ENCODE measurements around the gene GSDMA. TPM values are rescaled to one million over a fixed set of nuclear protein-coding genes. Genes with fewer than 3 reads are reported as not detected.

Gene GSDMA
- total and polyA plus RNA-seq, 5 donors: 0.29 to 0.97 (median 0.53) TPM; not detected in 2

GRCh38 chr17:39980351-39981206, 17.8 kb downstream of the GSDMA start, which contains the start of gene PSMD3:
TSS of gene PSMD3 (plus strand) at chr17:39980807. CDS start at chr17:39980971, 164 bp downstream.
- intact Hi-C loops (cut with DNase I): loop anchor here in 1 of 4 donors (2.0 kb wide), 1 partner anchor 22 kb away; no protein-coding TSS in a partner anchor
- no peaks in the 10 kb centered on the region for H3K27me3 ChIP-seq (ENCODE audit: control insufficient read depth, insufficient read depth)
- under 1% methylated on average over 84 of the region's 84 CpGs for WGBS
- peak within 1 kb of the TSS; percentile 81 for H3K4me3 ChIP-seq (ENCODE audit: low read length)
- peak within 1 kb of the TSS; percentile 83 for H3K27ac ChIP-seq (ENCODE audit: low read length)
- H3K9me3 ChIP-seq (ENCODE audit: control insufficient read depth, low read length): no peaks in the 10 kb centered on the region
- ATAC-seq (peak; percentile 97), DNase-seq (peak; percentile 97 to 99 (median 98))
- H3K4me1 ChIP-seq (ENCODE audit: control insufficient read depth, insufficient read depth, low read length): no peaks in the 10 kb centered on the region

- peak overlapping the region; percentile 67 for H3K27ac ChIP-seq (ENCODE audit: low read length)
- peak in 1 of 2 donors; percentile 3 for ATAC-seq
- H3K27me3 ChIP-seq (ENCODE audit: control insufficient read depth, insufficient read depth): no peaks in the 10 kb centered on the region
- under 1% methylated on average over 15 of the region's 15 CpGs for WGBS
- H3K9me3 ChIP-seq (ENCODE audit: control insufficient read depth, low read length): no peaks in the 10 kb centered on the region
- DNase-seq: no peak
- intact Hi-C loops (cut with DNase I): loop anchor here in 1 of 4 donors (2.0 kb wide), 1 partner anchor 22 kb away; no protein-coding TSS in a partner anchor
- no peaks in the 10 kb centered on the region for H3K4me1 ChIP-seq (ENCODE audit: control insufficient read depth, insufficient read depth, low read length)
- peak overlapping the region; percentile 81 for H3K4me3 ChIP-seq (ENCODE audit: low read length)
Observed at GRCh38 chr17:39981207-39981741, 18.5 kb downstream of the GSDMA start.

DNA sequence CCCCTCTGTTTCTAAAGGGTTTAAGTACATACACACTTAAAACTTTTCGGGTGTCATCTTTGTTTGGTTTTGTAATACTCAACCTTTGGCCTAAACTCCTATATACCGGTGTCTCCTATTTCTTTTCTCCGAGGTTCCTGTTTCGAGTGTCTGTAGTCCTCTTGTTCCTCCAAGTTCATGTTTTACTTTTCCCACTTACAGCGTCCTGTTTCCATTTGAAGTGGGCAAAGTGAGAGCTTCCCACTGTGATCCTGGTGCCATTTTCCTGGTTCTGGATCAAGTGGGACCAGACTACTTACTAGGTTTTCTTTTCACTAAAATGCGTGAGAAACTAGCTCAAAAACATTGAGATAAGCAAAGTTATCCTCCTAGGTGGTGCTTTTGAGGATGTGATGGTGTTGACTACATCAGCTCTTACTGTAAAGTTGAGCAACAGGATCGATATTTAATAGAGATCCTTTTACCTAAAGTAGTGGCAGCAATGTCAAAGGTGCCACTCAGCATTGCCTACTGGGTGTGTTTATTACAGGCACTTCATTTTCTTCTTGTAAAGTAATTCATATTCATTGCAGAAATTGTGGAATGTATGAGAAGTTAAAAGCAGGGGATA, 19.1 kb downstream of the GSDMA start:
- Histone ChIP-seq H3K27me3 (ENCODE audit: control insufficient read depth, insufficient read depth) (no peaks in the 10 kb centered on the region), H3K4me1 (ENCODE audit: control insufficient read depth, insufficient read depth, low read length) (no peaks in the 10 kb centered on the region), H3K9me3 (ENCODE audit: control insufficient read depth, low read length) (no peaks in the 10 kb centered on the region), H3K27ac (ENCODE audit: low read length) (no peak overlapping the region), H3K4me3 (ENCODE audit: low read length) (peak overlapping the region; percentile 81)
- intact Hi-C loops (cut with DNase I): loop anchor here in 1 of 4 donors (2.0 kb wide), 1 partner anchor 23 kb away; no protein-coding TSS in a partner anchor
- no peak for DNase-seq
- 25% methylated on average over 7 of the region's 7 CpGs for WGBS
- ATAC-seq: no peak

DNA sequence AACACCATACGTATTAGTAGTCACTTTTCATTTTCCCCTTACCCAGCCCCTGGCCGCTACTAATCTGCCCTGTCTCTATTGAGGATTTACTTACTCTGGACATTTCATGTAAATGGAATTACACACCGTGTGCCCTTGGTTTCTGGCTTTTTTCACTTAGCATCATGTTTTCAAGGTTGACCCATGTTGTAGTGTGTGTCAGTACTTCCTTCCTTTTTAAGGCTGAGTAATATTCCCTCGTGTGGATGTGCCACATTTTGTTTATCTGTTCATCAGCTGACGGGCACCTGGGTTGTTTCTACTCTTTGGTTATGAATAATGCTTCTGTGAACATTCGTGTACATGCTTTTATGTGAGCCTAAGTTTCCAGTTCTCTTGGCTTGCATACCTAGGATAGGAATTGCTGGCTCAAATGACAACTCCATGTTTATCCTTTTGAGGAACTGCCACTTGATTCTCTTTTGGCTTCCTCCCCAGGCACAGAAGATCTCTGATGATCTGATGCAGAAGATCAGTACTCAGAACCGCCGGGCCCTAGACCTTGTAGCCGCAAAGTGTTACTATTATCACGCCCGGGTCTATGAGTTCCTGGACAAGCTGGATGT, 25.5 kb downstream of the GSDMA start:
- ATAC-seq: no peak
- no peak for DNase-seq
- intact Hi-C loops (cut with DNase I): no loop called here
- no peak overlapping the region for H3K4me3 ChIP-seq (ENCODE audit: low read length)
- 90% methylated on average over 11 of the region's 11 CpGs for WGBS
- no peaks in the 10 kb centered on the region for H3K9me3 ChIP-seq (ENCODE audit: control insufficient read depth, low read length)
- no peaks in the 10 kb centered on the region for H3K27me3 ChIP-seq (ENCODE audit: control insufficient read depth, insufficient read depth)
- no peak overlapping the region for H3K27ac ChIP-seq (ENCODE audit: low read length)
- no peaks in the 10 kb centered on the region for H3K4me1 ChIP-seq (ENCODE audit: control insufficient read depth, insufficient read depth, low read length)

GRCh38 chr17:39994448-39994847, 31.6 kb downstream of the GSDMA start:
- ATAC-seq (no peak), DNase-seq (no peak)
- Histone ChIP-seq H3K4me1 (ENCODE audit: control insufficient read depth, insufficient read depth, low read length) (peaks cover 3% of the 10 kb centered on the region), H3K4me3 (ENCODE audit: low read length) (no peak overlapping the region), H3K27me3 (ENCODE audit: control insufficient read depth, insufficient read depth) (no peaks in the 10 kb centered on the region), H3K27ac (ENCODE audit: low read length) (no peak overlapping the region), H3K9me3 (ENCODE audit: control insufficient read depth, low read length) (no peaks in the 10 kb centered on the region)
- intact Hi-C loops (cut with DNase I): no loop called here
- 89% methylated on average over 11 of the region's 11 CpGs for WGBS

- ATAC-seq: no peak
Observed at GRCh38 chr17:39995438-39995837, 32.6 kb downstream of the GSDMA start.

GRCh38 chr17:39996162-39996561, 33.4 kb downstream of the GSDMA start:
- H3K9me3 ChIP-seq (ENCODE audit: control insufficient read depth, low read length): no peaks in the 10 kb centered on the region
- intact Hi-C loops (cut with DNase I): no loop called here
- H3K27me3 ChIP-seq (ENCODE audit: control insufficient read depth, insufficient read depth): no peaks in the 10 kb centered on the region
- 75% methylated on average over 8 of the region's 8 CpGs for WGBS
- H3K27ac ChIP-seq (ENCODE audit: low read length): no peak overlapping the region
- no peak for ATAC-seq
- H3K4me1 ChIP-seq (ENCODE audit: control insufficient read depth, insufficient read depth, low read length): peaks cover 3% of the 10 kb centered on the region
- no peak overlapping the region for H3K4me3 ChIP-seq (ENCODE audit: low read length)
- no peak for DNase-seq

More at GRCh38 chr17:39995438-39995837, 32.6 kb downstream of the GSDMA start:
- H3K4me3 ChIP-seq (ENCODE audit: low read length): no peak overlapping the region
- intact Hi-C loops (cut with DNase I): no loop called here
- DNase-seq: no peak
- H3K27me3 ChIP-seq (ENCODE audit: control insufficient read depth, insufficient read depth): no peaks in the 10 kb centered on the region
- peaks cover 3% of the 10 kb centered on the region for H3K4me1 ChIP-seq (ENCODE audit: control insufficient read depth, insufficient read depth, low read length)
- H3K9me3 ChIP-seq (ENCODE audit: control insufficient read depth, low read length): no peaks in the 10 kb centered on the region
- H3K27ac ChIP-seq (ENCODE audit: low read length): no peak overlapping the region
- 97% methylated on average over 6 of the region's 6 CpGs for WGBS

DNA sequence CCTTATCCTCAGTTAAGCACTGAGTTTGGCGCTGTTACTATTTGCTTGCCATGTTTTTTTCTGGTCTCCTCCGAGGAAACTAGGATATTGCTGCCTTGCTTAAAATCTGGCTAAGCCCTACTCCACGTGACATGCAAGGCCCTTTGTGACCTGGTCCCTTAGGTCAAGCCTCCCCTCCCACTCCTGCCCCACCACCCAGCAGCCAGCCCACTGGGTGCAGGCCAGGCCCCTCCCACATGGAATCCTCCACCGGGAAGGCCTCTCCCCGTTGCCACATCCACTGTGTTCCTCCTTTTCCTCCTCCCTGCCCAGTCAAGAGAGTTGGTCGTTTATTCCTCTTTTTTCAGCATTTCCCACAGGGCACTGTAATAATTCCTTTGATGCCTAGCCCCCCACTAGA, 34.0 kb downstream of the GSDMA start:
- WGBS: 45% methylated on average over 6 of the region's 6 CpGs
- peak overlapping the region; percentile 7 for H3K27ac ChIP-seq (ENCODE audit: low read length)
- no peaks in the 10 kb centered on the region for H3K9me3 ChIP-seq (ENCODE audit: control insufficient read depth, low read length)
- intact Hi-C loops (cut with DNase I): no loop called here
- peak; percentile 76 to 90 (median 84) for DNase-seq
- no peaks in the 10 kb centered on the region for H3K27me3 ChIP-seq (ENCODE audit: control insufficient read depth, insufficient read depth)
- ATAC-seq: peak; percentile 63 to 77
- peaks cover 3% of the 10 kb centered on the region for H3K4me1 ChIP-seq (ENCODE audit: control insufficient read depth, insufficient read depth, low read length)
- no peak overlapping the region for H3K4me3 ChIP-seq (ENCODE audit: low read length)

DNA sequence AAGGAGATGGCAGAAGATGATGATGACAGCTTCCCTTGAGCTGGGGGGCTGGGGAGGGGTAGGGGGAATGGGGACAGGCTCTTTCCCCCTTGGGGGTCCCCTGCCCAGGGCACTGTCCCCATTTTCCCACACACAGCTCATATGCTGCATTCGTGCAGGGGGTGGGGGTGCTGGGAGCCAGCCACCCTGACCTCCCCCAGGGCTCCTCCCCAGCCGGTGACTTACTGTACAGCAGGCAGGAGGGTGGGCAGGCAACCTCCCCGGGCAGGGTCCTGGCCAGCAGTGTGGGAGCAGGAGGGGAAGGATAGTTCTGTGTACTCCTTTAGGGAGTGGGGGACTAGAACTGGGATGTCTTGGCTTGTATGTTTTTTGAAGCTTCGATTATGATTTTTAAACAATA, 34.7 kb downstream of the GSDMA start:
- Histone ChIP-seq H3K9me3 (ENCODE audit: control insufficient read depth, low read length) (no peaks in the 10 kb centered on the region), H3K27ac (ENCODE audit: low read length) (no peak overlapping the region), H3K4me1 (ENCODE audit: control insufficient read depth, insufficient read depth, low read length) (peaks cover 3% of the 10 kb centered on the region), H3K4me3 (ENCODE audit: low read length) (no peak overlapping the region), H3K27me3 (ENCODE audit: control insufficient read depth, insufficient read depth) (no peaks in the 10 kb centered on the region)
- intact Hi-C loops (cut with DNase I): no loop called here
- WGBS: 69% methylated on average over 4 of the region's 4 CpGs
- DNase-seq (peak in 1 of 3 donors; percentile 29), ATAC-seq (peak in 1 of 2 donors; percentile 15)

GRCh38 chr17:39999067-39999466, 36.3 kb downstream of the GSDMA start:
- Histone ChIP-seq H3K4me3 (ENCODE audit: low read length) (no peak overlapping the region), H3K4me1 (ENCODE audit: control insufficient read depth, insufficient read depth, low read length) (peaks cover 3% of the 10 kb centered on the region), H3K9me3 (ENCODE audit: control insufficient read depth, low read length) (no peaks in the 10 kb centered on the region), H3K27ac (ENCODE audit: low read length) (no peak overlapping the region), H3K27me3 (ENCODE audit: control insufficient read depth, insufficient read depth) (no peaks in the 10 kb centered on the region)
- 79% methylated on average over 4 of the region's 4 CpGs for WGBS
- DNase-seq (no peak), ATAC-seq (no peak)
- intact Hi-C loops (cut with DNase I): no loop called here
